H7 (cell line): ENCODE measurements around the gene PDE12. TPM values are rescaled to one million over a fixed set of nuclear protein-coding genes. Genes with fewer than 3 reads are reported as not detected.

Experiments
- DNase-seq: peaks from one replicate; pipeline ENCODE4 v3.0.0; 2012
- H3K27me3 ChIP-seq: 2 replicates; pipeline ENCODE4 v1.6.0; 2011; ENCODE audit warnings: mild to moderate bottlenecking, low read length; ENCODE audit not compliant: control insufficient read depth, insufficient read depth
- H3K36me3 ChIP-seq: replicated peaks from 2 replicates; pipeline ENCODE4 v1.5.1; 2011; ENCODE audit warnings: low read length; ENCODE audit not compliant: control insufficient read depth, insufficient read depth
- H3K4me3 ChIP-seq: 2 replicates; pipeline ENCODE4 v1.5.1; 2011; ENCODE audit warnings: low read depth, mild to moderate bottlenecking, control low read depth, low read length, moderate library complexity; ENCODE audit not compliant: insufficient read depth
- total RNA-seq: library from RNA; depleted of rRNA; stranded (reverse); fragments of >200 nt; shearing (Covaris generic); gene quantifications from 2 replicates; pipeline ENCODE4 v1.2.3, GENCODE V29; 2014; rRNA removed

Gene PDE12, protein sequence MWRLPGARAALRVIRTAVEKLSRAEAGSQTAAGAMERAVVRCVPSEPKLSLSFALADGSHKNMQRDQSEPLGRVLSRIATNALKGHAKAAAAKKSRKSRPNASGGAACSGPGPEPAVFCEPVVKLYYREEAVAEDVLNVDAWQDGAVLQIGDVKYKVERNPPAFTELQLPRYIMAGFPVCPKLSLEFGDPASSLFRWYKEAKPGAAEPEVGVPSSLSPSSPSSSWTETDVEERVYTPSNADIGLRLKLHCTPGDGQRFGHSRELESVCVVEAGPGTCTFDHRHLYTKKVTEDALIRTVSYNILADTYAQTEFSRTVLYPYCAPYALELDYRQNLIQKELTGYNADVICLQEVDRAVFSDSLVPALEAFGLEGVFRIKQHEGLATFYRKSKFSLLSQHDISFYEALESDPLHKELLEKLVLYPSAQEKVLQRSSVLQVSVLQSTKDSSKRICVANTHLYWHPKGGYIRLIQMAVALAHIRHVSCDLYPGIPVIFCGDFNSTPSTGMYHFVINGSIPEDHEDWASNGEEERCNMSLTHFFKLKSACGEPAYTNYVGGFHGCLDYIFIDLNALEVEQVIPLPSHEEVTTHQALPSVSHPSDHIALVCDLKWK
- 13.2 and 16.1 TPM in 2 replicates for total RNA-seq

DNA sequence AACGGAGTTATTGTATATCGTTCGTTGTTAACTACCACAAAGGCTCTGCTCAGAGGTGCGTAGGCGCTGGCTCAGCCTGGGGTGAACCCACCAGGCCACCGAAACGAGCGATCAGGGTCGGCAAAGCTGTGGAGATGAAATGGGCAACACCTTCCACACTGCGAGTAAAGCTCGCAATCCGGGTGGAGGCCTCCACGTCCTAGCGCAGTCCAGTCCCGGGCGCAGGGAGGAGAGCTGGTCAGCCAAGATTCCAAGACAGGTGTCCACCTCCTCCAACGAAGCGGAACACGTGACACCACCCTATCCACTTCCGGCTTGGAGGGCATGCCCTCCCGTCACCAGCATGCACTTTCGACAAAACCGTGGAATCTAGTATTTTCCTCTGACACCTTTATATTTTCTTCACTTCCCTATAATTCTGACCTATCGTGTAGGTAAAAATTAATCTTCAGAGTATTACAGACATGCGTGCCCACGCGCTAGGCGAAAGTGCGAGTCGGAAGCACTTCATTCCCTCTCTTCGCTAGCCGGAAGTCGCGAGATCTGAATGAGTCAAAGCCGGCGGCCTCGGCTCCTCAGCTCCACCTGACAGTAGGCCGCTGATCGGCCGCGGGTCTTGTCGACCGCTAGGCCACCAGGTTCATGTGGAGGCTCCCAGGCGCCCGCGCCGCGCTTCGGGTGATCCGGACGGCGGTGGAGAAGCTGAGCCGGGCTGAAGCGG is at the start of gene PDE12:
TSS of gene PDE12 (plus strand) at position 537 of the 721 bp plus-strand sequence. CDS start at position 643, 106 bp downstream.
- peaks cover 1% of the 10 kb centered on the region; the same call in 1 of the 2 replicates for H3K27me3 ChIP-seq
- H3K36me3 ChIP-seq = peaks cover 5% of the 10 kb centered on the region
- peak within 1 kb of the TSS; percentile 94 for H3K4me3 ChIP-seq
- DNase-seq = peak; percentile 84

- Histone ChIP-seq H3K4me3 (no peak overlapping the region), H3K27me3 (no peaks in the 10 kb centered on the region), H3K36me3 (no peaks in the 10 kb centered on the region)
- no peak for DNase-seq
Observed at GRCh38 chr3:57512166-57512565, 43.9 kb upstream of the PDE12 start.

- H3K4me3 ChIP-seq = no peak overlapping the region
- DNase-seq = no peak
- H3K36me3 ChIP-seq = no peaks in the 10 kb centered on the region
- no peaks in the 10 kb centered on the region for H3K27me3 ChIP-seq
Observed at GRCh38 chr3:57518276-57518915, 37.7 kb upstream of the PDE12 start.

DNA sequence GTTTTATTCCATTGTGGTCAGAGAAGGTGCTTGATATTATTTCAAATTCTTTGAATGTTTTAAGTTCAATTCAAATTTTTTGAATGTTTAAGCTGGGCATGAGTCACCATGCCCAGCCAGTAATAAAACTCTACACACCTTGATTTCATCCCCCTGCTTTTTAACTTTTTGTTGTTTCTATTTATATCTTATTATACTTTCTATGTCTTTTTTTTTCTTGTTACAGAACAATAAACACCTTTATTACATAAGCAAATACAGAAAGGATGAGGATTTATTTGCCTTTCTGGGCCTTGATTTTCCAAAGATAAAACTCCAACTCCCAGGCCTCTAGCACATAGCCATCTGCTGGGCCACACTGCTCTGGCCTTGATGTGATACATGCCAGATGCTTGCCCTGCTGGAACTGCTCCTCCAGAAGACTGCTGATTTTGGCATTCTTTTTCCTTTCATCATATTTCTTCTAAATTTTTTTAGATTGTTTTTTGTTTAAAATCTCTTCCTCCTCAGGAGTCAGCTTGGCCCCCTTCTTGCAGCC is 25.9 kb upstream of the PDE12 start:
- no peak overlapping the region for H3K4me3 ChIP-seq
- DNase-seq = no peak
- H3K27me3 ChIP-seq = no peaks in the 10 kb centered on the region
- H3K36me3 ChIP-seq = no peaks in the 10 kb centered on the region

DNA sequence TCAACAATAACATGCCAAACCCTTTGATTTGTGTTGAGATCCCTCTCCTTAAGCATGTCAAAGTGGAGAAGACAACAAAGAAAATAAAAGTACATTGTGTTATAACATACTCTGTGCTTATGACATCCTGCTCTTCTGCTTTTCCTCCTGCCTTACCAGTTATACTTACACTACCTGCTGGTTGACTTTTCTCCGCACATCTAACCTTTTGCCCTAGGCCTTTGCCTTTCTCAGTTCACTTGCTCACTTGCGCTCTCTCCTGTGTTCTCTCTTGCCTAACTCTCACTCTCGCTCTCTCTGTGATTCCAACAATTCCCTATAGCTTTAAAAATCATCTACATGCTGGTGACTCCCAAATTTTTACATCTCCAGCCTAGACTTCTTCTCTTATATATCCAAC is 17.6 kb upstream of the PDE12 start:
- no peaks in the 10 kb centered on the region for H3K27me3 ChIP-seq
- H3K36me3 ChIP-seq = no peaks in the 10 kb centered on the region
- no peak for DNase-seq
- no peak overlapping the region for H3K4me3 ChIP-seq

DNA sequence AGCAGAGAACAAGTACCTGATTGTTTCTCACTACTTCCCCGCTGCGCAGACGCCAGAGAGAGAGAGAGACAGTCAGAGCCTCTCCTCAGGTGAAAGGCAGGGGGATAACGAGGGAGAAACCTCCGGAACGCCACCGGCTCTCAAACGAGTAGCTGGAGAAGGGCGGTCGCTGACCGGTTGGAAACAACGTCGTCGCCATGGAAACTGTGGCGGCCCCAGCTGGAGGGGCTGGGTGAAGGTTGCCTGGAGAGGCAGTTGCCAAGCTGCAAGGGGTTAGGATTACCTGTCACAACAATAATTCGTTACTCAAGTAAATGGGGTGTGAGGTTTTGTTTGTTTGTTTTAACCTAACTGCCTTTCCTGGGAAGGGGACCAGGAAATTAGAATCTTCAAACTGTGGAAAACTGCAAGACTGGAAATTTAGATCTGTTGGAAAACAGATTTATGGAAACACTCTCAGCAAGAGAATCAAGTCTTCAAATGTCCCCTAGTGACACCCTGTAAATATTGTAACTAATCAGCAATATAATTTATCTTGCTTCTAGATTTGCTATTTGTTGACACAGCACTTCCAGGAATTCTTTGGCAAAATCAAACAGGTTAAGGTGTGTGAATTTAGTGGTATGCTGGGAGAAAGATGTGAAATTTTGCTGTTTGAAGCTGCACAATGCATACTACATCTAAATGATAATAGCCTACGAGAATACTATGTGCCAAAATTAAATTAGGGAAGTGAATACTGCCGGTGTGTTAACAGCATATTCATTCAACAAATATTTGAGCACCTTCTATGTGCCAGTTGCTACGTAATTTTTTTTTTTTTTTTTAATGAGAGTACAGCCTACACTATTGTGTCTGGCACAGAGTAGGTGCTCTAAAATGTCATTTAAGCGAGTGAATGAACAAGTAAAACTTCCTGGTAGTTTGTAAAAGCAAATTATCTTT is 11.6 kb upstream of the PDE12 start, which contains the start of gene DNAH12:
TSS of gene DNAH12 (minus strand) at position 164 of the 945 bp plus-strand sequence. CDS start 1,474 bp downstream, outside the sequence.
- peak; percentile 88 for DNase-seq
- no peaks in the 10 kb centered on the region for H3K36me3 ChIP-seq
- H3K27me3 ChIP-seq = no peaks in the 10 kb centered on the region
- no peak within 1 kb of the TSS for H3K4me3 ChIP-seq

DNA sequence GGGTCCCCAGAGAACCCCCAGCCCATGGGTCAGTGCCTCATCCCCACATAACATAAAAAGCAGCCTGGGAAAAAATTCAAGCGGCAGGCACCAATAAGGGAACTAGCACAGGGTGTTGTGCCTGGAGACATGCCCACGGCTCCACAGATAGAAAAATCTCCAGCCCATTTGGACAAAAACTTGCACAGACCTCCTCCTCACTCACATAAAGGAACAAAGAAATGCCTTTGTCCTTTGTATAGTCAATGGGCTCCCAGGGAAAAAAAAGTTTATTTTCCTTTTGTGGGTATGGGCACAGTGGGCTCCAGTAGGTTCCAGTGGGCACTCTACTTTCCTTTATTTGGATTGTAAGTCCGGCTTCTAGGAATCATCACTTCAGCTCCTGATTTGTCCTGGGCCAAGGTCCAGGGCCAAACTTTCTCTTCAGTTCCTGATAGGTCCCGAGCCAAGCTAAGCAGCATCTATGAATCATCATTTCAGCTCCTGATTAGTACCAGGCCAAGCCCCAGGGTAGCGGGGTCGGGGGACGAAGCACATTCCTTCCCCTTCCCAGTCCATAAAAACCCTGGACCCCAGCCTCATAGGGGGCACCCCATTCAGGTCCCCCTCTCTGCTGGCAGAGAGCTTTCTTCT is 10.3 kb upstream of the PDE12 start:
- Histone ChIP-seq H3K4me3 (no peak overlapping the region), H3K27me3 (no peaks in the 10 kb centered on the region), H3K36me3 (no peaks in the 10 kb centered on the region)
- no peak for DNase-seq

GRCh38 chr3:57546616-57547015 is 9.5 kb upstream of the PDE12 start:
- no peaks in the 10 kb centered on the region for H3K36me3 ChIP-seq
- no peaks in the 10 kb centered on the region for H3K27me3 ChIP-seq
- DNase-seq = no peak
- no peak overlapping the region for H3K4me3 ChIP-seq

GRCh38 chr3:57555306-57555705 is 768 bp upstream of the PDE12 start:
- Histone ChIP-seq H3K27me3 (peaks cover 1% of the 10 kb centered on the region; the same call in 1 of the 2 replicates), H3K4me3 (peak overlapping the region; percentile 94), H3K36me3 (peaks cover 4% of the 10 kb centered on the region)
- DNase-seq = no peak

- H3K27me3 ChIP-seq = peaks cover 1% of the 10 kb centered on the region; the same call in 1 of the 2 replicates
- no peak for DNase-seq
- H3K4me3 ChIP-seq = peak overlapping the region; percentile 94
Observed at GRCh38 chr3:57556459-57557084, 498 bp downstream of the PDE12 start.

DNA sequence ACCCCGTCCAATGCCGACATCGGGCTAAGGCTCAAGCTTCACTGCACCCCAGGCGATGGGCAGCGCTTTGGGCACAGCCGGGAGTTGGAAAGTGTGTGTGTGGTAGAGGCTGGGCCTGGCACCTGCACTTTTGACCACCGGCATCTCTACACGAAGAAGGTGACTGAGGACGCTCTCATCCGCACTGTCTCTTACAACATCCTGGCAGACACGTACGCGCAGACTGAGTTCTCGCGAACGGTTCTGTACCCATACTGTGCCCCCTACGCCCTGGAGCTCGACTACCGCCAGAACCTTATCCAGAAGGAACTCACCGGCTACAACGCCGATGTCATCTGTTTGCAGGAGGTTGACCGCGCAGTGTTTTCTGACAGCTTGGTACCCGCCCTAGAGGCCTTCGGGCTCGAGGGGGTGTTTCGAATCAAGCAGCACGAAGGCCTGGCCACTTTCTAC is 1.0 kb downstream of the PDE12 start:
- Histone ChIP-seq H3K36me3 (peaks cover 5% of the 10 kb centered on the region), H3K4me3 (peak overlapping the region; percentile 94), H3K27me3 (peaks cover 1% of the 10 kb centered on the region; the same call in 1 of the 2 replicates)
- DNase-seq = peak; percentile 45

More at GRCh38 chr3:57556459-57557084, 498 bp downstream of the PDE12 start:
- peaks cover 5% of the 10 kb centered on the region for H3K36me3 ChIP-seq

- DNase-seq = no peak
- Histone ChIP-seq H3K36me3 (peaks cover 5% of the 10 kb centered on the region), H3K4me3 (no peak overlapping the region), H3K27me3 (peaks cover 1% of the 10 kb centered on the region; the same call in 1 of the 2 replicates)
Observed at GRCh38 chr3:57559526-57559925, 3.5 kb downstream of the PDE12 start.
